Subcutaneous abdominal adipose tissue (tissue), 5 donors: ENCODE data around the gene PEF1.

Experiments used
- H3K27ac ChIP-seq: one replicate; pipeline ENCODE4 v1.7.0; 2013; ENCODE audit warnings: low read depth, mild to moderate bottlenecking, inconsistent platforms, low read length, moderate library complexity
- H3K27me3 ChIP-seq, 5 donors: one replicate each; pipeline ENCODE4 v1.7.0; 2013; ENCODE audit warnings: low read length in 5 of 5, inconsistent platforms in 1 of 5; ENCODE audit not compliant: control insufficient read depth in 5 of 5, insufficient read depth in 4 of 5
- H3K36me3 ChIP-seq, 5 donors: one replicate each; pipeline ENCODE4 v1.7.0; 2013; ENCODE audit warnings: low read length in 5 of 5; ENCODE audit not compliant: control insufficient read depth in 5 of 5, insufficient read depth in 5 of 5
- H3K4me1 ChIP-seq, 5 donors: one replicate each; pipeline ENCODE4 v1.7.0; 2013; ENCODE audit warnings: low read length in 5 of 5, mild to moderate bottlenecking in 3 of 5, moderate library complexity in 1 of 5; ENCODE audit not compliant: control insufficient read depth in 5 of 5, insufficient read depth in 5 of 5
- H3K4me3 ChIP-seq, 5 donors: one replicate each; pipeline ENCODE4 v1.7.0; 2013; ENCODE audit warnings: low read length in 5 of 5, low read depth in 1 of 5
- H3K9ac ChIP-seq, 5 donors: one replicate each; pipeline ENCODE4 v1.7.0; 2013; ENCODE audit warnings: low read length in 5 of 5, mild to moderate bottlenecking in 4 of 5, moderate library complexity in 3 of 5
- H3K9me3 ChIP-seq, 5 donors: one replicate each; pipeline ENCODE4 v1.7.0; 2013; ENCODE audit warnings: low read length in 5 of 5; ENCODE audit not compliant: control insufficient read depth in 5 of 5
- donor health status: healthy.
- donor health status: healthy.
- donor health status: healthy.
- donor health status: healthy.
- donor health status: healthy.

Gene PEF1

DNA sequence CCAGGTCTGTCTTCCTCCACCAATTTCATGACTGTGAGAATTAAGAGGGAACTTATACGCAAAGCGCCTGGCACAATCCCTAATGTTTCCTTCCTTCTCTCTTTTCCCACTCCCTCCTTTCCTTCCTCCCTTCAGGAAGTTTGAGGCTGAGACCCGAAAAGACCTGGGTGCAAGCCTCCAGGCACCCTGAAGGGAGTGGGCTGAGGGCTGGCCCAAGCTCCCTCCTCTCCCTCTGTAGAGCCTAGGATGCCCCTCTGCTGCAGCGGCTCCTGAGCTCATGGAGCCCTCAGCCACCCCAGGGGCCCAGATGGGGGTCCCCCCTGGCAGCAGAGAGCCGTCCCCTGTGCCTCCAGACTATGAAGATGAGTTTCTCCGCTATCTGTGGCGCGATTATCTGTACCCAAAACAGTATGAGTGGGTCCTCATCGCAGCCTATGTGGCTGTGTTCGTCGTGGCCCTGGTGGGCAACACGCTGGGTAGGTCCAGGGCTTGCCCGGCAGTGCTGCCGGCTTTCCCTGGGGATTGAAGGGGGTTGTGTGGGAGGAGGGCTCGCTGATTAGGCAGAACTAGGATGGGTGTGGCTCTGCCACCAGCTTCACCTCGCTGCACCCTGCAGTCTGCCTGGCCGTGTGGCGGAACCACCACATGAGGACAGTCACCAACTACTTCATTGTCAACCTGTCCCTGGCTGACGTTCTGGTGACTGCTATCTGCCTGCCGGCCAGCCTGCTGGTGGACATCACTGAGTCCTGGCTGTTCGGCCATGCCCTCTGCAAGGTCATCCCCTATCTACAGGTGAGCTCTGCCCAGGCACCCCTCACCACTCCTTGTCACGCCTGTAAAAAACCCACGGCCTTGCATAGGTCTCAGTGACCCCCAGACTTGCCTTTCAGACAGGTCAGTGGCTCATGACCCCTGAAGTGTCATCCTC, 25.5 kb downstream of the PEF1 start:
- Histone ChIP-seq H3K9me3 (no peaks in the 10 kb centered on the region), H3K27ac (no peak overlapping the region), H3K4me1 (peaks cover 1 to 28% (median 11%) of the 10 kb centered on the region in 5 donors), H3K4me3 (no peak overlapping the region), H3K9ac (no peak overlapping the region), H3K36me3 (no peaks in the 10 kb centered on the region), H3K27me3 (peaks cover 5 to 25% (median 14%) of the 10 kb centered on the region in 5 donors)

- Histone ChIP-seq H3K27me3 (peaks cover 5 to 25% (median 14%) of the 10 kb centered on the region in 5 donors), H3K4me3 (peak overlapping the region in 4 of 5 donors; percentile 30 to 60 (median 56)), H3K9ac (peak overlapping the region in 2 of 5 donors; percentile 34 to 44), H3K4me1 (peaks cover 1 to 37% (median 14%) of the 10 kb centered on the region in 5 donors), H3K36me3 (no peaks in the 10 kb centered on the region), H3K9me3 (no peaks in the 10 kb centered on the region), H3K27ac (no peak overlapping the region)
Measured at GRCh38 chr1:31617916-31618746, 26.5 kb downstream of the PEF1 start.

- Histone ChIP-seq H3K27me3 (peaks cover 5 to 25% (median 14%) of the 10 kb centered on the region in 5 donors), H3K36me3 (no peaks in the 10 kb centered on the region), H3K9ac (peak within 1 kb of the TSS in 2 of 5 donors; percentile 34 to 44), H3K4me3 (peak within 1 kb of the TSS in 4 of 5 donors; percentile 30 to 60 (median 56)), H3K4me1 (peaks cover 1 to 43% (median 14%) of the 10 kb centered on the region in 5 donors), H3K9me3 (no peaks in the 10 kb centered on the region), H3K27ac (no peak within 1 kb of the TSS)
Measured at GRCh38 chr1:31617218-31617915, 27.3 kb downstream of the PEF1 start, which contains the start of gene HCRTR1. Gene HCRTR1 (plus strand): TSS chr1:31617689. CDS start chr1:31619193, 1,504 bp downstream.

DNA sequence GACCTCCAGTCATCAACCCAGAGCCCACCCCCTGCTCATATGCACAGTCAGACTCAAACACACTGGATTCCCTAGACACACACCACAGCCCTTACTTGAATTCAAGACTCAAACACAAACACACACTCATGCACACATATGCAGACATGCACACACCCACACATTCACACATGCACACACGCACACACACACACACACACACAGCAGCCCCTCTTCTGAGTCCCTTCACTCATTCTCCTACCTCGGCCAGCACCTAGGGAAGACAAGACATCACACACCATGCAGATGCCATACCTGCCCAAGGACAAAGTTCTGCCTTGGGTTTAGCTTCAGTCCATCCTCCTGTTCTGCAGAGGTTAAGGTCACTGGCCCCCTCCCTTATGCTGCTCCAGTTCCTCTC, 28.7 kb downstream of the PEF1 start:
- Histone ChIP-seq H3K36me3 (no peaks in the 10 kb centered on the region), H3K27me3 (peaks cover 5 to 25% (median 14%) of the 10 kb centered on the region in 5 donors), H3K9ac (no peak overlapping the region), H3K4me3 (no peak overlapping the region), H3K27ac (no peak overlapping the region), H3K4me1 (peaks cover 1 to 38% (median 14%) of the 10 kb centered on the region in 5 donors), H3K9me3 (no peaks in the 10 kb centered on the region)

GRCh38 chr1:31615414-31615813, 29.3 kb downstream of the PEF1 start:
- no peaks in the 10 kb centered on the region for H3K9me3 ChIP-seq
- peaks cover 5 to 25% (median 14%) of the 10 kb centered on the region in 5 donors for H3K27me3 ChIP-seq
- peaks cover 1 to 38% (median 14%) of the 10 kb centered on the region in 5 donors for H3K4me1 ChIP-seq
- H3K27ac ChIP-seq, result no peak overlapping the region
- no peak overlapping the region for H3K9ac ChIP-seq
- no peak overlapping the region for H3K4me3 ChIP-seq
- no peaks in the 10 kb centered on the region for H3K36me3 ChIP-seq

DNA sequence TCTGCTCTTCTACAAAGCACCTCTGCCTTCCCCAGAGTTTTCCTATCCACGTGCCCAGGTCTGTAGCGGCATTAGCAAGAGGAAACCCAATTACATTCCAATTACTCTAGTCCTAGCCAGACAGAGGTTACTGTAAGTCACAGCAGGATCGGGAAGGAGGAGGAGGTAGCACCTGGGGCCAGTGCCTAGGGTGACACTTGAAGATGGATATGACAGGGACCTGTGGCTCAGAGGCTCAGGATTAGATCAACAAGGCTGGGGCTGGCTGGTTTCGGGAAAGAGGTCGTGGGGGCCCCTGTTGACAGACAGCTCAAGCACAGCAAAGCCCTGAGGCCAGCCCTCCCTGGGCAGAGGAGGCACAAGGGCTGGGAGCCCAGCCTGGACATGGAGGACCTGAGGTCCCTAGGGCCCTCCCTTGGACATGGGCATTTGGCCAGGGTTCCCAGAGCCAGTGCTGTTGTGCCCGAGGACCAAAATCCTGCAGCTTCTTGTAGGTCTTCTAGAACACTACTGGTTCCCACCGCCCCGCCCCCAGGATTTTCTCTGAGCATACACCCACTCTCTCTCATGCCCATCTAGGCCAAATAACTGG, 30.2 kb downstream of the PEF1 start:
- H3K4me1 ChIP-seq, result peaks cover 1 to 38% (median 14%) of the 10 kb centered on the region in 5 donors
- no peak overlapping the region for H3K27ac ChIP-seq
- H3K36me3 ChIP-seq, result no peaks in the 10 kb centered on the region
- H3K9ac ChIP-seq, result no peak overlapping the region
- H3K9me3 ChIP-seq, result no peaks in the 10 kb centered on the region
- peaks cover 5 to 25% (median 14%) of the 10 kb centered on the region in 5 donors for H3K27me3 ChIP-seq
- no peak overlapping the region for H3K4me3 ChIP-seq

GRCh38 chr1:31609514-31610118, 35.1 kb downstream of the PEF1 start:
- Histone ChIP-seq H3K4me3 (no peak overlapping the region), H3K27me3 (no peaks in the 10 kb centered on the region), H3K9me3 (no peaks in the 10 kb centered on the region), H3K9ac (no peak overlapping the region), H3K36me3 (no peaks in the 10 kb centered on the region), H3K27ac (no peak overlapping the region), H3K4me1 (peaks cover 0 to 23% (median 7%) of the 10 kb centered on the region in 5 donors)

GRCh38 chr1:31607360-31607759, 37.3 kb downstream of the PEF1 start:
- Histone ChIP-seq H3K9me3 (no peaks in the 10 kb centered on the region), H3K27ac (no peak overlapping the region), H3K9ac (no peak overlapping the region), H3K4me1 (peaks cover 0 to under 1% (median 0%) of the 10 kb centered on the region in 5 donors), H3K4me3 (no peak overlapping the region), H3K27me3 (no peaks in the 10 kb centered on the region), H3K36me3 (no peaks in the 10 kb centered on the region)

GRCh38 chr1:31605908-31606427, 38.7 kb downstream of the PEF1 start:
- no peaks in the 10 kb centered on the region for H3K9me3 ChIP-seq
- H3K4me3 ChIP-seq, result no peak overlapping the region
- no peaks in the 10 kb centered on the region for H3K27me3 ChIP-seq
- H3K27ac ChIP-seq, result no peak overlapping the region
- no peaks in the 10 kb centered on the region for H3K4me1 ChIP-seq
- no peaks in the 10 kb centered on the region for H3K36me3 ChIP-seq
- no peak overlapping the region for H3K9ac ChIP-seq
